ENCODE data around the gene CNPY1. TPM values are rescaled to one million over a fixed set of nuclear protein-coding genes. Genes with fewer than 3 reads are reported as not detected.

Gene CNPY1
- polyA plus RNA-seq, 1 of the 3 experiments (the other 2 are of a cell fraction), result not detected

GRCh38 chr7:155510975-155511701 is 35.2 kb downstream of the CNPY1 start:
- 9% methylated on average over 6 of the region's 6 CpGs for WGBS (ENCODE audit: low lambda C conversion rate)
- CTCF ChIA-PET, result interaction anchor here (0.8 to 1.8 kb wide), 5 partner anchors 10 to 166 kb away, joined by 3 to 5 read pairs (median 3); no protein-coding TSS in a partner anchor
- H3K36me3 ChIP-seq (replicated peaks in 1 of 2; ENCODE audit: control insufficient read depth in 1 of 2, insufficient read depth in 2 of 2, low read length in 1 of 2), result no peaks in the 10 kb centered on the region
- H2AFZ ChIP-seq (ENCODE audit: low read depth), result no peak overlapping the region
- H3K27me3 ChIP-seq (ENCODE audit: insufficient read depth), result peaks cover 86% of the 10 kb centered on the region
- no peak overlapping the region for H3K27ac ChIP-seq (ENCODE audit: low read depth in 2 of 2, low read length in 1 of 2)
- H4K20me1 ChIP-seq (ENCODE audit: insufficient read depth), result no peaks in the 10 kb centered on the region
- no peaks in the 10 kb centered on the region for H3K4me1 ChIP-seq (ENCODE audit: control insufficient read depth in 1 of 2, insufficient read depth in 2 of 2, low read depth in 1 of 2, low read length in 1 of 2)
- H3K9me3 ChIP-seq, result no peaks in the 10 kb centered on the region; the same call in 1 of the 2 replicates
- no peaks in the 10 kb centered on the region for H3K79me2 ChIP-seq (ENCODE audit: insufficient read depth)
- no peak overlapping the region for H3K4me2 ChIP-seq
- POLR2A ChIA-PET, result no interaction called here
- H3K4me3 ChIP-seq (ENCODE audit: low read depth in 2 of 2, low read length in 1 of 2), result no peak overlapping the region
- no peaks in the 10 kb centered on the region for H3K9me2 ChIP-seq
- H3F3A ChIP-seq (replicated peaks; ENCODE audit: insufficient read depth), result no peaks in the 10 kb centered on the region
- H3K9ac ChIP-seq, result no peak overlapping the region
- DNase-seq, result no peak
- no peak for TF ChIP-seq USF1 (IDR thresholded peaks at IDR 0.05; ENCODE audit: borderline replicate concordance, low read depth)
- TF ChIP-seq SIN3A (IDR thresholded peaks at IDR 0.05; ENCODE audit: borderline replicate concordance, low read depth, low read length), result no peak
- no peak for TF ChIP-seq RXRA (IDR thresholded peaks at IDR 0.05; ENCODE audit: borderline replicate concordance, low read depth)
- TF ChIP-seq FOXJ3 (CRISPR knock-in tag; IDR thresholded peaks at IDR 0.05), result no peak

GRCh38 chr7:155509725-155510551 is 36.4 kb downstream of the CNPY1 start:
- no peaks in the 10 kb centered on the region for H3K9me2 ChIP-seq
- no peak overlapping the region for H3K4me3 ChIP-seq (ENCODE audit: low read depth in 2 of 2, low read length in 1 of 2)
- no peak overlapping the region for H3K9ac ChIP-seq
- no peak for TF ChIP-seq CHD2 (IDR thresholded peaks at IDR 0.05; ENCODE audit: low read length, partially characterized antibody)
- TF ChIP-seq EZH2phosphoT487 (IDR thresholded peaks at IDR 0.05; ENCODE audit: borderline replicate concordance, low read depth), result peak; percentile 79; the same call in 1 of the 2 replicates
- CTCF ChIA-PET, result interaction anchor here (1.3 to 1.8 kb wide), 3 partner anchors 9 to 165 kb away, joined by 3 to 5 read pairs (median 4); no protein-coding TSS in a partner anchor
- H3K4me1 ChIP-seq (ENCODE audit: control insufficient read depth in 1 of 2, insufficient read depth in 2 of 2, low read depth in 1 of 2, low read length in 1 of 2), result no peaks in the 10 kb centered on the region
- peaks cover 86% of the 10 kb centered on the region for H3K27me3 ChIP-seq (ENCODE audit: insufficient read depth)
- H3K36me3 ChIP-seq (replicated peaks in 1 of 2; ENCODE audit: control insufficient read depth in 1 of 2, insufficient read depth in 2 of 2, low read length in 1 of 2), result no peaks in the 10 kb centered on the region
- H2AFZ ChIP-seq (ENCODE audit: low read depth), result no peak overlapping the region
- no peaks in the 10 kb centered on the region for H3K79me2 ChIP-seq (ENCODE audit: insufficient read depth)
- H3F3A ChIP-seq (replicated peaks; ENCODE audit: insufficient read depth), result no peaks in the 10 kb centered on the region
- no peak overlapping the region for H3K27ac ChIP-seq (ENCODE audit: low read depth in 2 of 2, low read length in 1 of 2)
- H4K20me1 ChIP-seq (ENCODE audit: insufficient read depth), result no peaks in the 10 kb centered on the region
- POLR2A ChIA-PET, result no interaction called here
- no peak for DNase-seq
- 14% methylated on average over 52 of the region's 68 CpGs for WGBS (ENCODE audit: low lambda C conversion rate)
- H3K4me2 ChIP-seq, result no peak overlapping the region
- H3K9me3 ChIP-seq, result no peaks in the 10 kb centered on the region; the same call in 1 of the 2 replicates

GRCh38 chr7:155509359-155509724 is 37.0 kb downstream of the CNPY1 start:
- H3K9me3 ChIP-seq, result no peaks in the 10 kb centered on the region; the same call in 1 of the 2 replicates
- H2AFZ ChIP-seq (ENCODE audit: low read depth), result no peak overlapping the region
- H3K9ac ChIP-seq, result no peak overlapping the region
- no peak for DNase-seq
- no peak overlapping the region for H3K27ac ChIP-seq (ENCODE audit: low read depth in 2 of 2, low read length in 1 of 2)
- H3K36me3 ChIP-seq (replicated peaks in 1 of 2; ENCODE audit: control insufficient read depth in 1 of 2, insufficient read depth in 2 of 2, low read length in 1 of 2), result no peaks in the 10 kb centered on the region
- H4K20me1 ChIP-seq (ENCODE audit: insufficient read depth), result no peaks in the 10 kb centered on the region
- H3K4me1 ChIP-seq (ENCODE audit: control insufficient read depth in 1 of 2, insufficient read depth in 2 of 2, low read depth in 1 of 2, low read length in 1 of 2), result no peaks in the 10 kb centered on the region
- H3K4me3 ChIP-seq (ENCODE audit: low read depth in 2 of 2, low read length in 1 of 2), result no peak overlapping the region
- 15% methylated on average over 11 of the region's 16 CpGs for WGBS (ENCODE audit: low lambda C conversion rate)
- H3K9me2 ChIP-seq, result no peaks in the 10 kb centered on the region
- H3F3A ChIP-seq (replicated peaks; ENCODE audit: insufficient read depth), result no peaks in the 10 kb centered on the region
- peaks cover 88% of the 10 kb centered on the region for H3K27me3 ChIP-seq (ENCODE audit: insufficient read depth)
- H3K79me2 ChIP-seq (ENCODE audit: insufficient read depth), result no peaks in the 10 kb centered on the region
- no peak overlapping the region for H3K4me2 ChIP-seq
- ChIA-PET POLR2A (no interaction called here), CTCF (no interaction called here)
- TF ChIP-seq FOXJ3 (CRISPR knock-in tag; IDR thresholded peaks at IDR 0.05) (no peak), USF2 (IDR thresholded peaks at IDR 0.05; ENCODE audit: borderline replicate concordance, low read depth, low read length) (no peak), FOXM1 (IDR thresholded peaks at IDR 0.05; ENCODE audit: low read depth) (no peak), POLR2AphosphoS5 (IDR thresholded peaks at IDR 0.05; ENCODE audit: low read depth, low read length) (no peak), EZH2phosphoT487 (IDR thresholded peaks at IDR 0.05; ENCODE audit: borderline replicate concordance, low read depth) (no peak), RFX5 (IDR thresholded peaks at IDR 0.05; ENCODE audit: low read length) (no peak), TEAD4 (IDR thresholded peaks at IDR 0.05; ENCODE audit: borderline replicate concordance, insufficient read depth) (no peak), REST (IDR thresholded peaks at IDR 0.05; ENCODE audit: low read depth, low read length) (no peak), SIN3A (IDR thresholded peaks at IDR 0.05; ENCODE audit: borderline replicate concordance, low read depth, low read length) (no peak), SMC3 (IDR thresholded peaks at IDR 0.05; ENCODE audit: low read depth, low read length) (no peak)

Data from SK-N-SH (cell line).